ENCODE results near the gene SLC22A2. TPM values are rescaled to one million over a fixed set of nuclear protein-coding genes. Genes with fewer than 3 reads are reported as not detected.
"Not testable (repeated sequence)": the region's sequence is repeated elsewhere in the genome, so short reads cannot be mapped to it uniquely, and the experiment has no call there.

SLC22A2 gene
- total RNA-seq = under 1 TPM; 0.37 to 0.43 TPM
- long read RNA-seq, donor 1 = 0 reads
- long read RNA-seq, donor 2 = 0 reads

GRCh38 chr6:160258346-160259142 is at the start of gene SLC22A2:
Gene SLC22A2 (minus strand): TSS chr6:160258821. CDS start chr6:160258757, 64 bp downstream.
- intact Hi-C loops (cut with DNase I) = no loop called here
- DNase-seq (ENCODE audit: low spot score) = no peak

GRCh38 chr6:160305926-160306713 is 47.5 kb upstream of the SLC22A2 start:
- intact Hi-C loops (cut with DNase I) = no loop called here
- no peak for DNase-seq (ENCODE audit: low spot score)

- intact Hi-C loops (cut with DNase I) = no loop called here
Measured at GRCh38 chr6:160303806-160304205, 45.2 kb upstream of the SLC22A2 start.

GRCh38 chr6:160302431-160303082 is 43.9 kb upstream of the SLC22A2 start:
- intact Hi-C loops (cut with DNase I); DNase-seq (ENCODE audit: low spot score): not testable (repeated sequence)

More at GRCh38 chr6:160303806-160304205, 45.2 kb upstream of the SLC22A2 start:
- DNase-seq (ENCODE audit: low spot score) = no peak

- no peak for DNase-seq (ENCODE audit: low spot score)
- intact Hi-C loops (cut with DNase I) = no loop called here
Measured at GRCh38 chr6:160301339-160301738, 42.7 kb upstream of the SLC22A2 start.

- no peak for DNase-seq (ENCODE audit: low spot score)
- intact Hi-C loops (cut with DNase I) = no loop called here
Measured at GRCh38 chr6:160300076-160300695, 41.6 kb upstream of the SLC22A2 start.

GRCh38 chr6:160299559-160299958 is 40.9 kb upstream of the SLC22A2 start:
- no peak for DNase-seq (ENCODE audit: low spot score)
- intact Hi-C loops (cut with DNase I) = no loop called here

- no peak for DNase-seq (ENCODE audit: low spot score)
- intact Hi-C loops (cut with DNase I) = no loop called here
Measured at GRCh38 chr6:160298121-160298520, 39.5 kb upstream of the SLC22A2 start.

- intact Hi-C loops (cut with DNase I) = no loop called here
- DNase-seq (ENCODE audit: low spot score) = no peak
Measured at GRCh38 chr6:160297310-160297709, 38.7 kb upstream of the SLC22A2 start.

GRCh38 chr6:160293844-160294243 is 35.2 kb upstream of the SLC22A2 start:
- intact Hi-C loops (cut with DNase I) = no loop called here
- no peak for DNase-seq (ENCODE audit: low spot score)

- no peak for DNase-seq (ENCODE audit: low spot score)
- intact Hi-C loops (cut with DNase I) = no loop called here
Measured at GRCh38 chr6:160285541-160286105, 27.0 kb upstream of the SLC22A2 start.

GRCh38 chr6:160284575-160284974 is 26.0 kb upstream of the SLC22A2 start:
- intact Hi-C loops (cut with DNase I) = no loop called here

GRCh38 chr6:160282444-160282843 is 23.8 kb upstream of the SLC22A2 start:
- intact Hi-C loops (cut with DNase I) = no loop called here
- DNase-seq (ENCODE audit: low spot score) = no peak

More at GRCh38 chr6:160284575-160284974, 26.0 kb upstream of the SLC22A2 start:
- DNase-seq (ENCODE audit: low spot score) = no peak

GRCh38 chr6:160279850-160280249 is 21.2 kb upstream of the SLC22A2 start:
- no peak for DNase-seq (ENCODE audit: low spot score)
- intact Hi-C loops (cut with DNase I) = no loop called here

- intact Hi-C loops (cut with DNase I) = no loop called here
- no peak for DNase-seq (ENCODE audit: low spot score)
Measured at GRCh38 chr6:160278786-160279310, 20.2 kb upstream of the SLC22A2 start.

- intact Hi-C loops (cut with DNase I) = no loop called here
- no peak for DNase-seq (ENCODE audit: low spot score)
Measured at GRCh38 chr6:160278311-160278710, 19.7 kb upstream of the SLC22A2 start.

GRCh38 chr6:160277546-160277945 is 18.9 kb upstream of the SLC22A2 start:
- DNase-seq (ENCODE audit: low spot score) = no peak
- intact Hi-C loops (cut with DNase I) = no loop called here

GRCh38 chr6:160277144-160277543 is 18.5 kb upstream of the SLC22A2 start:
- DNase-seq (ENCODE audit: low spot score) = no peak
- intact Hi-C loops (cut with DNase I) = no loop called here

GRCh38 chr6:160276126-160276525 is 17.5 kb upstream of the SLC22A2 start:
- intact Hi-C loops (cut with DNase I) = no loop called here
- no peak for DNase-seq (ENCODE audit: low spot score)

Data from posterior vena cava (tissue), 2 donors.